Bone marrow (tissue), 2 donors: Measurements from ENCODE around the gene TUBE1.

Experiments used
- DNase-seq, 2 donors: peaks; one replicate each; lab custom pipeline; 2025; lab: John Stamatoyannopoulos, UW

Gene TUBE1

GRCh38 chr6:112033791-112034615, 53.3 kb downstream of the TUBE1 start:
- DNase-seq, result no peak

GRCh38 chr6:112032728-112033127, 54.6 kb downstream of the TUBE1 start:
- DNase-seq, result no peak

GRCh38 chr6:112031960-112032359, 55.3 kb downstream of the TUBE1 start:
- DNase-seq, result no peak

GRCh38 chr6:112030961-112031660, 56.2 kb downstream of the TUBE1 start:
- no peak for DNase-seq

GRCh38 chr6:112030206-112030960, 56.9 kb downstream of the TUBE1 start:
- no peak for DNase-seq

- peak in 1 of 2 donors; percentile 34 for DNase-seq
Observed at GRCh38 chr6:112029045-112029822, 58.0 kb downstream of the TUBE1 start.

- DNase-seq, result peak in 1 of 2 donors; percentile 48
Observed at GRCh38 chr6:112027942-112028674, 59.2 kb downstream of the TUBE1 start.

GRCh38 chr6:112026933-112027332, 60.3 kb downstream of the TUBE1 start:
- no peak for DNase-seq

- DNase-seq, result no peak
Observed at GRCh38 chr6:112024464-112024863, 62.8 kb downstream of the TUBE1 start.

- DNase-seq, result no peak
Observed at GRCh38 chr6:112022749-112023148, 64.5 kb downstream of the TUBE1 start.

GRCh38 chr6:112021691-112022310, 65.5 kb downstream of the TUBE1 start:
- no peak for DNase-seq
